ENCODE data around the gene ZNF764.
A peak's percentile ranks its signal among the peaks of the same experiment; 100 is the strongest.
"Not testable (repeated sequence)": the region's sequence is repeated elsewhere in the genome, so short reads cannot be mapped to it uniquely, and the experiment has no call there.

ZNF764 gene

DNA sequence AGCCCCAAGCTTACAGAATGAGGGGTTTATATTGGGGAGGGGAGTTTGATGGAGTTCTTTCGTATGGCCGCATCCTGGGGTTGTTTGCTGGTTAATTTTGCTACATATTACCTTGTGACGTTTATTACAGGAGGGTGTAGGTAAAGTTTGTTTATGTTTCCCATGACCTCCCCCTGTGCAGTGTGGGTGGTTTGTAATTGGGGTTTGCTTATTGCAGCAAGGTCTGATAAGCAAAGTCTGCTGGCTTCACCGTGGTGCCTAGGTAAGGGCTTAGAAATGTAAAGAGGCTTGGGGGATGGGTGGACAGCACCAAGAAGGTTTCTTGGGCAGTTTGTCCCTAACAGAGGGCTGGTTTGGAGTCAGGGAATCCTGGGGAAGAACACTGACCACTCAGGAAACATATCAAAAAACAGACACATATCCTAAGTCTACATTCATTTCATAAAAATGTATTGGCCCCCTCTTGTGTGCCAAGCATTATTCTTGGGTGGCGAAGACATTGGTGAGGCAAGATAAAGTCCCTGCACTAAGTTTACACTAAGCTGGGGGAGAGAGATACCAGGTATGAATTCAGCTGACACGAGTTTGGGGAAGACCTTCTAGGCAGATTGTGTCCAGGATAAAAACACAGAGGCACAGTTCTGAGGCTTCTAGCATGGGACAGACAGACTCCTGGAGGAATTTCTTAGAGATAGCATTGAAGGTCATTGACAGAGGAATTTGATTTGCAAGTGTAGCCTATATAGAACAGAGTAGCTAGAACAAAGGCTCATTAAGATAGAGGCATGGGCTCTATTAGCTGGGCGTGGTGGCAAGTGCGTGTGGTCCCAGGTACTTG is 9.5 kb downstream of the ZNF764 start:
- DNase-seq (ENCODE audit: low read depth, low spot score), result no peak

- no peak for DNase-seq (ENCODE audit: low read depth, low spot score)
These were observed 12.1 kb downstream of the ZNF764 start for GRCh38 chr16:30546115-30546514.

DNA sequence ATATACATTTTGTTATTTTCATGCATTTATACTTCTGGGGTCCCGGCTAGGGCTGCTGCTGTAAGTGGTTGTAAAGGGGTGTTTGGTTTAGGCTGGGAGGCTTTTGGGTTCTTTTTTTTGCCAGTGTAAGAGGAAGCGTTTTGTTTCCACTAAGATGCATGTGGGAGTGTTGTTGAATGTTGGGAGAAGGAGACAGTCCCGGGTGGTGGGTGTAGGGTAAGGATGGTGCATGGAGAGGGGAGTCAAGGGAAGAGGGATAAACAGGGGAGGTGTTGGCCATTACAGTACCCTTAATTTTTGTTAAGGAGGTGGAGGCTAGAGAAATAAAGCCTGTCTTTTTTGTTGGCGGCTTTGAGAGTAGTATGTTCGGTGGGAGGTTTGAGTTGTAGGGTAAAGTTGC is 15.1 kb downstream of the ZNF764 start:
- no peak for DNase-seq (ENCODE audit: low read depth, low spot score)

GRCh38 chr16:30541502-30542329 is 16.5 kb downstream of the ZNF764 start:
- DNase-seq (ENCODE audit: low read depth, low spot score), result no peak

GRCh38 chr16:30540916-30541464 is 17.2 kb downstream of the ZNF764 start:
- DNase-seq (ENCODE audit: low read depth, low spot score), result not testable (repeated sequence)

GRCh38 chr16:30539986-30540526 is 18.1 kb downstream of the ZNF764 start:
- DNase-seq (ENCODE audit: low read depth, low spot score), result not testable (repeated sequence)

GRCh38 chr16:30539000-30539964 is 18.9 kb downstream of the ZNF764 start:
- DNase-seq (ENCODE audit: low read depth, low spot score), result no peak

DNA sequence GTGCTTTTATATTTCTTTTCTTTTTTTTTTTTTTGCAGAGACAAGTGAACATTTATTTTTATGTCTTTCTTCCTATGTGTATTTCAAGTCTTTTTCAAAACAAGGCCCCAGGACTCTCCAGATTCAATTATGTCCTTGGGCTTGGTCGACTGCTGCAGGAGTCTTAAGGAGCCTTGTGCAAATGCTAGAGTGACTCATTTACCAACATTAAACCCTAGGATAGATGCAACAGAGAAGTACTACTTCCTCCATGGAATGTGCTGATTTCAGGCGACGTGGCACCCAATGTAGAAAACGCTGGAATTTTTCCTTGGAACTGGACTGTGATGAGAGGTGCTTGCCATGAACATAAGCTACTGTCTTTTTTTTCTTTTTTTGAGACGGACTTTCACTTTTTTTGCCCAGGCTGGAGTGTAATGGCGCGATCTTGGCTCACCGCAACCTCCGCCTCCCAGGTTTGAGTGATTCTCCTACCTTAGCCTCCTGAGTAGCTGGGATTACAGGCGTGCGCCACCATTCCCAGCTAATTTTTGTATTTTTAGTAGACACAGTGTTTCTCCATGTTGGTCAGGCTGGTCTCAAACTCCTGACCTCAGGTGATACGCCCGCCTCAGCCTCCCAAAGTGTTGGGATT is 21.7 kb downstream of the ZNF764 start:
- DNase-seq (ENCODE audit: low read depth, low spot score), result not testable (repeated sequence)

DNA sequence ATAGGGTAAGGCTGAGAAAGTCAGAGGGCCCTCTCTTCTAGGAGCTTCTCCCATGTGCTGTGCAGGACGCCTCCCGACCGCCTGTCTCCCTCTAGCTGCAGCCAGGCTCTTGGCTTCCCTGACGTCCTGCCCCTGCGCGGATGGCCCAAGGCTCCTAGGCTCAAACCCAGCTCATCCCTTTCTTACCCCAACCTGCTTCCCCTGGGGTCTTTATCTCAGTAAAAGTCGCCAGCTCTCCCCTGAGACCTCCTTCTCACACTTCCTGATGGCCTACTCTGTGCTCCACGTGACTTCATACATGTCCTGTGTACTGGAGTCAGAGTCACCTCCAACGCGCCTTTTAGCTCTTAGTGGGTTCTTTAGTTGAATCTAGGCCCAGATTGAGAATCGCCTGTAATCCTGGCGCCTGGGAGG is 22.4 kb downstream of the ZNF764 start:
- DNase-seq (ENCODE audit: low read depth, low spot score), result peak; percentile 87

DNA sequence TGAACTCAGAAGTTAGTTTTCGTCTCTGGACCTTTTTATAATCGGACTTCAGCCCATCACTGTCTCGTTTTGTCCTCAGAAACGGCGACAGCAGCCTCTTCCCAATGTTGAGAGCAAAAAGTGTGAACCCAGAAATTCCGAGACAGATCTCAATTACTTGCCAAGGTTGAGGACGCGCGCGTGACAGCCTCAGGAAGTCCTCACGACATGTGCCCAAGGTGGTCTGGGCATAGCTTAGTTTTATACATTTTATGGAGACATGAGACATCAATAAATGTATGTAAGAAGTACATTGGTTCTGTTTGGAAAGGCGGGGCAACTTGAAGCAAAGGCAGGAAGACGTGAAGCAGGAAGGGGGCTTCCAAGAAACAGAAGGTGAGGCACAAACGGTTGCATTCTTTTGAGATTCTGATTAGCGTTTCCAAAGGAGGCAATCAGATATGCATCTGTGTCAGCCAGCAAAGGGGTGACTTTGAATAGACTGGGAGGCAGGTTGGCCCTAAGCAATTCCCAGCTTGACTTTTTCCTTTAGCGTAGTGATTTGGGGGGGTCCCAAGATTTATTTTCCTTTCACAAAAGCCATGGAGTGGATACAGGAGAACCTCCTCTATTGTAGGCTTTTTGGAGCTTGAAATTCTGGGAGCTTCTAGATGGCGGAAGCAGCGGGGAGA is 22.9 kb downstream of the ZNF764 start:
- peak; percentile 66 for DNase-seq (ENCODE audit: low read depth, low spot score)

DNA sequence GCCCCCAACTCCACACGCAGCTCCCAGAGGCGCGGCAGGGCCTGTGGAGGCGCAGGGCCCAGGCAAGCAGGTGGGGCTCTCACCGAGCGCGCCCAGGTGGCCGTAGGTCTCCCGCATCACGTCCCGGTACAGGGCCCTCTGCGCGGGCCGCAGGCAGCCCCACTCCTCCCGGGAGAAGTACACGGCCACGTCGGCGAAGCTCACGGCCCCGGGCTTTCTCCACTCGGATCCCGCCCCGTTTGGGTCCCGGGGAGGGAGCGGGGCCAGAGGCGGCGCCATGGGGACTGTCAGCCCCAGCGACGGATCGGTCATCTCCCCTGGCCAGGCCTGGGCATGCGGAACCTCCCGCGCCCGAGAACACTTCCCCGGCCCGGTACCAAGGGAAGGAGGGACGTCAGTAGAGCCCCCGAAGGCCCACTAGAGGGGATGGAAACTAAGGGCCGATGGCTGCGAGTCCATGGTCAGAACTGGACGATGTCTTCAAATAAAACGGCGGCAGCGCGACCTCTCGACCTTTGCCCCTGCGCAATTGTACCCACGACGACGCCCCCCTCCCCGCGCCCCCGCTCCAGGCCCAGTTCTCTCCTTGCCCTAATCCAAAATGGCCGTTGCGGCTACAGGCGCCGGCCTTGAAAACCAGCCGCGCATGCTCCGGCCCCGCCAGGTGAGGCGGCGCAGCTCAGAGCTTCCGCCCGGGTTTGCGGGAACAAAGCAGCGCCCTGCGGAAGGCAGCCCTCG is 23.6 kb downstream of the ZNF764 start, which contains the start of gene ZNF747:
Gene ZNF747, minus strand, starts transcription at position 491 of the 738 bp plus-strand sequence. Its CDS starts 179 bp downstream, at position 312.
- DNase-seq (ENCODE audit: low read depth, low spot score), result peak; percentile 89

DNA sequence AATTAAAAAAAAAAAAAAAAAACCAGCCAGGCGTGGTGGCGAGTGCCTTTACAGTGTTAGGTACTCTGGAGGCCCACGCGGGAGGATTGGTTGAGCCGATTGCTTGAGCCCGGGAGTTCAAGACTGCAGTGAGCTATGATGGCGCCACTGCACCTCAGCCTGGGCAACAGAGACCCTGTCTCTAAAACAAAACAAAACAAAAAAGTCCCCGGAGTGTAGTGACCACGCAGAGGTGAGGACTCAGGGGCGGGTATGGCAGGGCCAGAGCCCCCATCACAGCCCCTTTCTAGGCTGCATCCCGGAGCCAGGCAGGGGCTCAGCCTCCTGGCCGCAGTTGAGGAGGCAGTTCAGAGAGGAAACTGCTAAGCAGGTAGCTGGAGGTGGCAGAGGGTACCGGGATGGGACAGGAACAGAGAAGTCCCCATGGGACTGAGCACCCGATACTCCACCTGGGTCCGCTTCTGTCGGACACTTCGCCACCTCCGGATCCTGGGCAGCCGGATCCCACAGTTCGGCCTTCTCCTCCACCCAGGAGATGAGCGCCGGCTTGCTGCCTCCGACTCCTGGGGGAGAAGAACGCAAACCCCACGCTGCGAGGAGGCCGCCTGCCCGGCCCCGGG is 24.3 kb downstream of the ZNF764 start:
- peak; percentile 20 for DNase-seq (ENCODE audit: low read depth, low spot score)

GRCh38 chr16:30533146-30533522 is 25.0 kb downstream of the ZNF764 start:
- peak; percentile 47 for DNase-seq (ENCODE audit: low read depth, low spot score)

- no peak for DNase-seq (ENCODE audit: low read depth, low spot score)
These were observed 25.7 kb downstream of the ZNF764 start for GRCh38 chr16:30532285-30533145.

- no peak for DNase-seq (ENCODE audit: low read depth, low spot score)
These were observed 27.8 kb downstream of the ZNF764 start for GRCh38 chr16:30530163-30531037.

DNA sequence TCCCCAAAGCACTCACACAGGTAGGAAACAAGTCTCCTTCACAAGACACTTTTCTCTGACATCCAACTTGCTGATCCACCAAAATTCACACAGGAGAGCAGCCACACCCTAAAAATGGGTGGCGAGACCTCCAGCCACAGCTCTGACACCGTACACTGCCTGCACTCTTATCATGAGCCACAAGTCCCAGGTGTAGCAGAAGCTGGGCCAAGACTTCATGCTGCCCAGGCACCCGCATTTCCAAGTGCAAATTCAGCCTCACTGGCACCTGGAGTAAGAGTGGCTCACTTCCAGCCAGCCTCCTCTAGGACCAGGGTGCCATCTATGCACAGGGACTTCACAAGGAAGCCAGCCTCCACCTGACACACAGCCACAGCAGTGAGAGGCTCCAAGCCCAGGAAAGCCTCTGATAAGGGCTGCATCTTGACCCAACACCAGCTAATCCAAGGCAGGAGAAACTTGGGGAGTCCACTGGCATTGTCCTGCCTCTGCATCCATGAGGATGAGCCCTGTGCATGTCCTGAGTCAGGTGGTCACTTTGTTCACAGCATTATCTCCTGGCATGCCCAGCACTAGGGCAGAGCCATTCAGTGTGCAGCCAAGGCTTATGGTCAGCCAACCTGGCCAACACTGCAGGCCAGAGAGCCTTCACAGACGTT is 29.2 kb downstream of the ZNF764 start:
- DNase-seq (ENCODE audit: low read depth, low spot score), result no peak

Data from ELF-1 (cell line).